OCI-LY7 (cell line): Measurements from ENCODE around the gene GPC3. TPM values are rescaled to one million over a fixed set of nuclear protein-coding genes. Genes with fewer than 3 reads are reported as not detected.

ENCODE experiments used
- BruUV-seq: library from RNA; stranded (reverse); fragments of 400-500 nt; replicated peaks from 2 replicates; lab custom pipeline; 2021; lab: Mats Ljungman, UMichigan
- CTCF ChIA-PET: fragments of 300-600 bp; sonication (Branson Sonifier 250); formaldehyde crosslinking; loops from one replicate; lab custom pipeline; 2022; ENCODE audit warnings: antibody characterized with exemption; ENCODE audit not compliant: unreplicated experiment; lab: Charles Lee
- POLR2A ChIA-PET: fragments of 300-600 bp; sonication (Branson Sonifier 250); formaldehyde crosslinking; loops from one replicate; lab custom pipeline; 2022; ENCODE audit warnings: antibody characterized with exemption; lab: Charles Lee
- DNase-seq: peaks from one replicate; pipeline ENCODE4 v3.0.0-alpha.2; 2015; ENCODE audit warnings: low spot score
- H2AFZ ChIP-seq: fragments of 200-600 bp; sonication (generic), shearing (Covaris generic); 2 replicates; pipeline ENCODE4 v1.6.1; 2014; ENCODE audit warnings: mild to moderate bottlenecking, antibody characterized with exemption, low read length, moderate library complexity
- H3K27ac ChIP-seq: fragments of 200-600 bp; sonication (generic); 2 replicates; pipeline ENCODE4 v1.5.1; 2014; ENCODE audit warnings: mixed run types, low read depth, mild to moderate bottlenecking, moderate library complexity, low read length, inconsistent platforms; ENCODE audit not compliant: poor library complexity, severe bottlenecking
- H3K36me3 ChIP-seq: fragments of 200-600 bp; sonication (generic); 2 replicates; pipeline ENCODE4 v1.6.1; 2014; ENCODE audit warnings: mild to moderate bottlenecking, antibody characterized with exemption, low read length, moderate library complexity, mixed read lengths; ENCODE audit not compliant: insufficient read depth
- H3K4me1 ChIP-seq: fragments of 200-600 bp; sonication (generic); 2 replicates; pipeline ENCODE4 v1.5.1; 2014; ENCODE audit warnings: mild to moderate bottlenecking, low read length; ENCODE audit not compliant: insufficient read depth, poor library complexity, severe bottlenecking
- H3K4me2 ChIP-seq: fragments of 200-600 bp; sonication (generic); 2 replicates; pipeline ENCODE4 v1.6.1; 2014; ENCODE audit warnings: mild to moderate bottlenecking, low read length
- H3K4me3 ChIP-seq: fragments of 200-600 bp; sonication (generic); 2 replicates; pipeline ENCODE4 v1.5.1; 2014; ENCODE audit warnings: mild to moderate bottlenecking, low read depth, low read length; ENCODE audit not compliant: poor library complexity, severe bottlenecking
- H3K79me2 ChIP-seq: fragments of 200-600 bp; sonication (generic); 2 replicates; pipeline ENCODE4 v1.6.1; 2016; ENCODE audit warnings: low read depth, mild to moderate bottlenecking, low read length, moderate library complexity, mixed read lengths; ENCODE audit not compliant: insufficient read depth
- H3K9me2 ChIP-seq: fragments of 200-600 bp; sonication (generic); 2 replicates; pipeline ENCODE4 v1.6.1; 2016; ENCODE audit warnings: mild to moderate bottlenecking, low read length, mixed read lengths; ENCODE audit not compliant: insufficient read depth
- H3K9me3 ChIP-seq: fragments of 200-600 bp; sonication (generic); 2 replicates; pipeline ENCODE4 v1.6.1; 2014; ENCODE audit warnings: mild to moderate bottlenecking, mixed run types, low read length, mixed read lengths
- H4K20me1 ChIP-seq: fragments of 200-600 bp; sonication (generic); 2 replicates; pipeline ENCODE4 v1.6.1; 2014; ENCODE audit warnings: mild to moderate bottlenecking, antibody characterized with exemption, low read length, moderate library complexity, mixed read lengths; ENCODE audit not compliant: insufficient read depth
- EZH2phosphoT487 ChIP-seq: fragments of 200-600 bp; sonication (generic); IDR thresholded peaks from 2 replicates; pipeline ENCODE4 v1.6.1; 2018; ENCODE audit warnings: low read depth, borderline replicate concordance, mild to moderate bottlenecking, mixed run types, antibody characterized with exemption, low read length, moderate library complexity, mixed read lengths
- intact Hi-C: fragments of 100-400 bp; cut with micrococcal nuclease; formaldehyde crosslinking; loops from one replicate; pipeline ENCODE4 v1.10.0; 2022; ENCODE audit not compliant: unreplicated experiment
- total RNA-seq, 2 experiments: library from RNA; depleted of rRNA in 1 of 2; stranded (reverse); fragments of >200 nt in 1 of 2; shearing (Covaris generic) in 1 of 2; gene quantifications; 2 replicates each; pipeline ENCODE4 v1.2.3, GENCODE V29; 2014 to 2022
- TF ChIP-seq, protein P1 (sequence below): fragments of 200-600 bp; sonication (generic); conservative IDR thresholded peaks from 2 replicates; pipeline ENCODE4 v1.5.1; 2014; ENCODE audit warnings: mild to moderate bottlenecking, antibody characterized with exemption, low read length, moderate library complexity, mixed read lengths

The GPC3 gene
- total RNA-seq, 2 experiments from 2014 or later: not detected

DNA sequence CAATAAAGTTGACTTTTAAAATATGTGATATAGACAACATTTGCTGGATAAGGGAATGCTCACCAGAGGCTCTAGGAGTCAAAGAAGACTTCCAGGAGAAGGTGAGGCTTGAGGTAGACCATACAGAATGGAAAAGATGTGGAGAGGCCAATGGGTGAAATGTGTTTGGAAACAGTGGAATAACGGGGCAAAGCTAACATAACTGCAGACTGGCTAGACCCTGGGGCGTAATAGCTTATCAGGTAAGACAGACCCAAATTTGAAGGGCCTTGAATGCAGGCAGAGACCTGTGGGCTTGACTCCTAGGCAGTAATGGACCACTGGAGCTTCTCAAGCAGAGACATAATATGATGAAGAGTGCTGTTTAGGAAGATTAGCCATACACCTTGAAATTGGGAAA is 25.4 kb downstream of the GPC3 start:
- ChIA-PET POLR2A (no interaction called here), CTCF (no interaction called here)
- no peaks in the 10 kb centered on the region for H3K9me2 ChIP-seq
- H4K20me1 ChIP-seq: no peaks in the 10 kb centered on the region
- no TSS peak for BruUV-seq
- no peaks in the 10 kb centered on the region for H3K79me2 ChIP-seq
- no peak for TF ChIP-seq EZH2phosphoT487
- TF ChIP-seq, protein P1, sequence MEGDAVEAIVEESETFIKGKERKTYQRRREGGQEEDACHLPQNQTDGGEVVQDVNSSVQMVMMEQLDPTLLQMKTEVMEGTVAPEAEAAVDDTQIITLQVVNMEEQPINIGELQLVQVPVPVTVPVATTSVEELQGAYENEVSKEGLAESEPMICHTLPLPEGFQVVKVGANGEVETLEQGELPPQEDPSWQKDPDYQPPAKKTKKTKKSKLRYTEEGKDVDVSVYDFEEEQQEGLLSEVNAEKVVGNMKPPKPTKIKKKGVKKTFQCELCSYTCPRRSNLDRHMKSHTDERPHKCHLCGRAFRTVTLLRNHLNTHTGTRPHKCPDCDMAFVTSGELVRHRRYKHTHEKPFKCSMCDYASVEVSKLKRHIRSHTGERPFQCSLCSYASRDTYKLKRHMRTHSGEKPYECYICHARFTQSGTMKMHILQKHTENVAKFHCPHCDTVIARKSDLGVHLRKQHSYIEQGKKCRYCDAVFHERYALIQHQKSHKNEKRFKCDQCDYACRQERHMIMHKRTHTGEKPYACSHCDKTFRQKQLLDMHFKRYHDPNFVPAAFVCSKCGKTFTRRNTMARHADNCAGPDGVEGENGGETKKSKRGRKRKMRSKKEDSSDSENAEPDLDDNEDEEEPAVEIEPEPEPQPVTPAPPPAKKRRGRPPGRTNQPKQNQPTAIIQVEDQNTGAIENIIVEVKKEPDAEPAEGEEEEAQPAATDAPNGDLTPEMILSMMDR: no peak
- no peak overlapping the region for H2AFZ ChIP-seq
- H3K4me1 ChIP-seq: no peaks in the 10 kb centered on the region
- H3K4me2 ChIP-seq: no peak overlapping the region
- no peaks in the 10 kb centered on the region for H3K36me3 ChIP-seq
- no peak for DNase-seq
- H3K27ac ChIP-seq: no peak overlapping the region
- intact Hi-C loops: no loop called here
- H3K4me3 ChIP-seq: no peak overlapping the region
- H3K9me3 ChIP-seq: no peaks in the 10 kb centered on the region

DNA sequence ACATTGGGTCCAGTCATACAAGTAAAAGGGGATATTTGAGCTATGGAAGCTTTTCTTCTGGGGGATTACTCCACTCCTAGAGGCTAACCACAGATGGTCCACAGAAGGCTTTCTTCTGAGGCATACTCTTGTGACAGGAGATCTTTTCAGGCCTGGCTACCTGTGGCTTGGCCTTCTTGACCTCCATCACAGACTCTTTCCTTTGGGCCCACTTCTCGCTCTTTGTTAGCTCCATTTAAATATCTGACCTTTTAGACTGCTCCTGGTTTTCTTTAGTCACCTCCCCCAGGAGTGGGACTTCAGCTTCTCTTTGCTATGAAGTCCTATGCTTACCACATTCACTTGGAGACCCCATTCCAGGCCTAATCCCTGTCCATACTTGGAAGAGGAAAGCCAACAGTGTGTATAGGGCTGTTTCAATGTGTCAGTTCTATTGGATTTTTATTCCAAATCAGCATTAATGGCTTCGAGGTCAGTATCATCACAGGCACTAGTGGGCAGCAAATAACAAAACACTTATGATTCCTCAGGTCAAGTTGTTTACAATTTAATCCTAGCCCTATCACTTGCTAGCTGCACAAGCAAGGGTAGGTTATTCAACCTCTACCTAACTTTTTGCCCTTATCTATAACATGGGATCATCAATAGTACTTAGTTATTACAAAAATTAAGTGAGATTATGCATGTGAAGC is 26.3 kb downstream of the GPC3 start:
- ChIA-PET CTCF (no interaction called here), POLR2A (no interaction called here)
- H3K27ac ChIP-seq: no peak overlapping the region
- no peaks in the 10 kb centered on the region for H3K36me3 ChIP-seq
- H2AFZ ChIP-seq: no peak overlapping the region
- intact Hi-C loops: no loop called here
- H3K79me2 ChIP-seq: no peaks in the 10 kb centered on the region
- no peak overlapping the region for H3K4me3 ChIP-seq
- H3K9me3 ChIP-seq: no peaks in the 10 kb centered on the region
- DNase-seq: no peak
- BruUV-seq: no TSS peak
- TF ChIP-seq, protein P1: no peak
- no peak for TF ChIP-seq EZH2phosphoT487
- H3K4me1 ChIP-seq: no peaks in the 10 kb centered on the region
- no peak overlapping the region for H3K4me2 ChIP-seq
- no peaks in the 10 kb centered on the region for H3K9me2 ChIP-seq
- no peaks in the 10 kb centered on the region for H4K20me1 ChIP-seq

DNA sequence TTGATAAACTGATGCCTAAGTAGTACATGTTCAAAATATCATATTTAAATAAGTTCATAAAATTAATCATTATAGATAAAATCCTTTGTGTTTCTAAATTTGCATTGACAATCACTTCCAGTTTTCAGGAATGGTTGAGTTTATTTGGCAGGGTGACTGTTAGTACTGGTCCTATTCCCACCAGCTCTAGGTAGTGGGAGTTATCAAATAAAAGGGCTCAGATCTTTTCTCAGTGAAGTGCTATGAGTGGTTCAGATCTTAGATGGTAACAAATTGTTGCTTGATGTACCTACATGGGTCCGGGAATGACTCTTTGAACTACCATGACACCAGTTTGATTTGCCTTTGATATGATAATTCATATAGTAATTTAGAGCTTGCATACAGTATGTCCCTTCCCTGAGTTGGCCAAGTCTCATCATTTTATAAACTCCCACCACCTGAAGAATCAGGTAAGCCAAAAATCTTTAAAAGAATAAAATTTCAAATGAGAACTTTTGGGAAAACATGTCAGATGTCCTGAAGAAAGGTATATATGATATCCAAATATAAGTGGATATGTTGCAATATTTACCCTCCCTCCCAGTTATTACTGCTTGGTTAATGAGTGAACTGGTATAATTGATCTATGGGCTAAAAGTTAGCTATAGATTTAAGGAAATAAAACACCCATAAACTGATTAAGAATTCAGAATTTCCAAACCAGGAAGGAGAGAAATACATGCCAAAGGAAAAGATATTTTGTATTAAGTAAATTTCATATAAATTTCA is 28.6 kb downstream of the GPC3 start:
- no peaks in the 10 kb centered on the region for H3K36me3 ChIP-seq
- H4K20me1 ChIP-seq: no peaks in the 10 kb centered on the region
- no peaks in the 10 kb centered on the region for H3K9me2 ChIP-seq
- H3K4me3 ChIP-seq: no peak overlapping the region
- BruUV-seq: no TSS peak
- no peaks in the 10 kb centered on the region for H3K4me1 ChIP-seq
- H3K9me3 ChIP-seq: no peaks in the 10 kb centered on the region
- CTCF ChIA-PET: no interaction called here
- TF ChIP-seq EZH2phosphoT487: no peak
- TF ChIP-seq, protein P1: no peak
- intact Hi-C loops: no loop called here
- H3K4me2 ChIP-seq: no peak overlapping the region
- POLR2A ChIA-PET: no interaction called here
- no peak for DNase-seq
- H3K27ac ChIP-seq: no peak overlapping the region
- H3K79me2 ChIP-seq: no peaks in the 10 kb centered on the region
- H2AFZ ChIP-seq: no peak overlapping the region
